Esophagus (tissue), 2 donors: ENCODE results near the gene SMARCB1. TPM values are rescaled to one million over a fixed set of nuclear protein-coding genes. Genes with fewer than 3 reads are reported as not detected.

ENCODE experiments used
- H3K27ac ChIP-seq, 2 donors: one replicate each; pipeline ENCODE4 v1.5.1; 2013; ENCODE audit warnings: low read depth in 2 of 2, mild to moderate bottlenecking in 2 of 2, inconsistent platforms in 1 of 2, low read length in 1 of 2, moderate library complexity in 1 of 2
- H3K27me3 ChIP-seq, 2 donors: one replicate each; pipeline ENCODE4 v1.6.1; 2013; ENCODE audit warnings: low read length in 2 of 2, control low read depth in 1 of 2, mild to moderate bottlenecking in 1 of 2; ENCODE audit not compliant: insufficient read depth in 2 of 2, control insufficient read depth in 1 of 2
- H3K36me3 ChIP-seq, 2 donors: one replicate each; pipeline ENCODE4 v1.6.1; 2013; ENCODE audit warnings: low read length in 1 of 2; ENCODE audit not compliant: control insufficient read depth in 2 of 2, insufficient read depth in 2 of 2
- H3K4me1 ChIP-seq, 2 donors: one replicate each; pipeline ENCODE4 v1.6.1; 2013; ENCODE audit warnings: low read length in 1 of 2; ENCODE audit not compliant: control insufficient read depth in 2 of 2, insufficient read depth in 2 of 2
- H3K4me3 ChIP-seq, 2 donors: one replicate each; pipeline ENCODE4 v1.5.1; 2013; ENCODE audit warnings: low read length in 2 of 2, mild to moderate bottlenecking in 2 of 2, low read depth in 1 of 2, moderate library complexity in 1 of 2
- H3K9me3 ChIP-seq, 2 donors: one replicate each; pipeline ENCODE4 v1.6.1; 2013; ENCODE audit warnings: mild to moderate bottlenecking in 2 of 2, low read depth in 1 of 2, low read length in 1 of 2, moderate library complexity in 1 of 2; ENCODE audit not compliant: control insufficient read depth in 2 of 2, insufficient read depth in 1 of 2
- WGBS, 2 donors: extraction: QIAGEN DNeasy Blood & Tissue Kit; methylation state at CpG; one replicate each; pipeline ENCODE4 v1.1.7; 2013; 5-methylcytosine and 5-hydroxymethylcytosine counted together
- polyA plus RNA-seq, 2 donors: library from polyadenylated mRNA; stranded (reverse); fragments of 200-250 nt; gene quantifications; one replicate each; pipeline ENCODE4 v1.2.3, GENCODE V29; 2013
- donor health status: healthy with polysubstance abuse.
- donor health status: Bipolar disorder and iron deficiency.

SMARCB1 gene
- polyA plus RNA-seq, 2 donors, result 32.1 to 51.6 TPM

DNA sequence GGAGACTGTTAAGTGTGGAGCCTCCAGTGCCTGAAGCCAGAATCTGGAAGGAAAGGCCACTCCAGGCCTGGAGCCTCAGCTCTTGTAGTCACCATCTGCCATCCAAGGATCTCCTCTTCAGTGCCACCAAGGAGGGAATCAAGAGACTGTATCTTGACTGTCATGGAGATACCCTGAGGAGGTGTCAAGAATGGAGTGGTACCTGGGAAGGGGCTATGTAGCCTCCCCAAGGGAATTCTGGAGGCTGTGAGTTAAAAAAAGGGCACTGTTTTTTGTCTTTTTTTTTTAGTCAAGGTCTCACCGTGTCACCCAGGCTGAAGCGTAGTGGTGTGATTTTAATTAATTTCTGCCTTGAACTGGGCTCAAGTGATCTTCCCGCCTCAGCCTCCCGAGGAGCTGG is 27.2 kb upstream of the SMARCB1 start:
- Histone ChIP-seq H3K4me1 (peaks cover 0 to 8% of the 10 kb centered on the region in 2 donors), H3K27ac (no peak overlapping the region), H3K27me3 (no peaks in the 10 kb centered on the region), H3K36me3 (peaks cover 0 to 7% of the 10 kb centered on the region in 2 donors), H3K4me3 (no peak overlapping the region), H3K9me3 (no peaks in the 10 kb centered on the region)
- WGBS, 2 donors, result 95% methylated on average over 4 of the region's 4 CpGs

- H3K9me3 ChIP-seq, result no peaks in the 10 kb centered on the region
- no peak overlapping the region for H3K27ac ChIP-seq
- WGBS, 2 donors, result 79 to 89% methylated on average over 6 of the region's 6 CpGs
- no peaks in the 10 kb centered on the region for H3K27me3 ChIP-seq
- peaks cover 0 to 9% of the 10 kb centered on the region in 2 donors for H3K4me1 ChIP-seq
- peaks cover 0 to 9% of the 10 kb centered on the region in 2 donors for H3K36me3 ChIP-seq
- no peak overlapping the region for H3K4me3 ChIP-seq
Observed at GRCh38 chr22:23760056-23760455, 26.7 kb upstream of the SMARCB1 start.

DNA sequence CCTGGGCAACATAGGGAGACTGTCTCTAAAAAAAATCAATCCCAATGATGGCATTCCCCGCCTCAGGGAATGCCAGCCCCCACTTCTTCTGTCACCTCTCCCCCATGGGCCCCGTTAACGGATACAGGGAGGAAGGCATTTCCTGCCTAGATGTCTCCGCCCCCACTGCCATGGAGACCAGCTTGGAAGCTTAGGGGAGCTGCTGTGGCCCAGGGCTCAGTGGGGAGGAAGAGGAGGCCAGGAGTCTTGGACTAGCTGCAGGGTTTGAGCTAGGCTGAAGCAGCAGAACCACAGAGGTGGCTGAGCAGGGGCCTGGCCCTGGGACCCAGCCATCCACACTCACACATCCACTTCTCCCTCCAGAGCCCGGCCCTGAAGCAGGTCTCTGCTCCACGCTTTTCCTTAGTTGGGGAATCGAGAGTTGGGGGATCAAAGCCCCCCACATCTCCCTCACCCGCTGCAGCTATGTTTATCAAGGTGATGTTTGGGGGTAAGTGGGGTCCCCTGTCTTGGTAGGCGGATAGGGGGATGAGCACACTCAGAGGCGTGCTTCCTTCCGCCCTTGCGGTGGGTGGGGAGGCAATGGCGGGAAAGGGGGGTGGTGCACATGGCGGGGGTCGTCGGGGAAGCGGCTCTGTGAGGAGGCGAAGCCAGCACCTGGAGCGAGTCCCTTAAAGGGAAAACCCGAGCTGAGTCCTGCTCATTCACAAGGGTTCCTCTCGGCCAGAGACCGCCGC is 23.8 kb upstream of the SMARCB1 start, which contains the start of gene C22orf15:
Gene C22orf15, plus strand, starts transcription at position 149 of the 737 bp plus-strand sequence. Its CDS starts 317 bp downstream, at position 466.
- Histone ChIP-seq H3K27me3 (no peaks in the 10 kb centered on the region), H3K9me3 (no peaks in the 10 kb centered on the region), H3K36me3 (peaks cover 0 to 11% of the 10 kb centered on the region in 2 donors), H3K27ac (no peak within 1 kb of the TSS), H3K4me1 (peaks cover 0 to 17% of the 10 kb centered on the region in 2 donors), H3K4me3 (peak within 1 kb of the TSS in 1 of 2 donors; percentile 3)
- 59 to 62% methylated on average over 23 of the region's 23 CpGs for WGBS, 2 donors

GRCh38 chr22:23763579-23763945 is 23.2 kb upstream of the SMARCB1 start:
- H3K4me3 ChIP-seq, result peak overlapping the region in 1 of 2 donors; percentile 3

DNA sequence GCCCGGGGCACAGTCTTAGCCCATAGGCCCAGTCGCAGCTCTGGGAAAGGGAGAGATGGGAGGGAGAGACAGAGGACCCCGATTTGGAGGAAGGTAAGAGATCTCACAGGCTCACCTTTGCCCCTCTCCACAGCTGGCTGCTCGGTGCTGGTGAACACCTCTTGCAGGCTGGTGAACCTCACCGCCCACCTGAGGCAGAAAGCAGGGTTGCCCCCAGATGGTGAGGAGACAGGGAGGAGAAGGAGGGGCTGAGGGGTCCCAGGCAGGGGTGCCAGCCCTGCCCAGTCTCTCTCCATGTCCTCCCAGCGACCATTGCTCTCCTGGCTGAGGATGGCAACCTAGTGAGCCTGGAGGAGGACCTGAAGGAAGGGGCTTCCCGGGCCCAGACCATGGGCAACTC is 22.8 kb upstream of the SMARCB1 start:
- no peak overlapping the region for H3K27ac ChIP-seq
- peaks cover 0 to 11% of the 10 kb centered on the region in 2 donors for H3K36me3 ChIP-seq
- H3K4me1 ChIP-seq, result peaks cover 0 to 17% of the 10 kb centered on the region in 2 donors
- 61 to 70% methylated on average over 7 of the region's 7 CpGs for WGBS, 2 donors
- no peaks in the 10 kb centered on the region for H3K9me3 ChIP-seq
- H3K27me3 ChIP-seq, result no peaks in the 10 kb centered on the region
- no peak overlapping the region for H3K4me3 ChIP-seq

More at GRCh38 chr22:23763579-23763945, 23.2 kb upstream of the SMARCB1 start:
- Histone ChIP-seq H3K36me3 (peaks cover 0 to 11% of the 10 kb centered on the region in 2 donors), H3K27me3 (no peaks in the 10 kb centered on the region), H3K27ac (no peak overlapping the region), H3K4me1 (peaks cover 0 to 17% of the 10 kb centered on the region in 2 donors), H3K9me3 (no peaks in the 10 kb centered on the region)
- WGBS, 2 donors, result 43 to 61% methylated on average over 17 of the region's 17 CpGs

DNA sequence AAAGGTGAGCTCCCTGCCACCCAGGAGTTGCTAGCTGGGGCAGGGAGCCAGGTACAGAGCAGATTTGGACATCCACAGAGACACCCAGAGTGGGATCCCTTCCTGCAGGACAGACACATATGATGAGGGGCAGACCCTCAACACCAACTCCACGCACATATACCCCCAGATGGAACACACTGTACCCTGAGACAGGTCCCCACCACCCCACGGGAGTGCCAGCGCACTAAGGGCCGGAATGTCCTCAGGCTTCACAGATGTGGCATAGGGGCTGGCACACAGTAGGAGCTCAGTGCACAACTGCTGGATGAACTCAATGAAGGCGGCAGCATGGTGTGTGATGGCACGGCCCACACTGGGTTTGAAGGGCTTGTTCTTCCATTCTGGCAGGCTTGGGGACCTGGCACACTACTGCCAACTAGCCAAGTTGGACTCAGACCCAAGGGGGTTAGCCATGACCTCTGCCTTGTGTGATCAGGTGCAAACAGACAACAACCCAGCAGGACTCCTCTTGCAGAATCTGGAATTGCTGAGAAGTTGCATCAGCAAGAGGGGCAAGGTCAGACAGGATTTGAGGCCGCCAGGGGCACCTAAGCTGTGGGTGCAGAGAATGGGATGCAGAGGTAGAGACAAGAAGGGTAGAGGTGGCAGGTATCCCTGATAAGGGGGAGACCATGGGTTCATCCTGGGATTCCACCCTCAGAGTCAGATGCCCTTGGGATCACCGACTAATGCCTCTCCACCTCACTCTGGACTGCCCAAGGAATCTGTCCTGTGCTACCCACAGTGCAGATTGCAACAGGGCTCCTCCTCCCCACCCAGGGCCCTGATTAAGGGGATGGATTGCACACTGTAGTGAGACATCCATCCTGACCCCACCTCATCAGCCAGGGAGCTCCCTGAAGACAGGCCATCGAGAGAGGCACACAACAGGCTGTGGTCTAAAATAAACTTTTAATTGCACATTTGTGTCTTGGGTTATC is 21.6 kb upstream of the SMARCB1 start:
- Histone ChIP-seq H3K9me3 (no peaks in the 10 kb centered on the region), H3K27me3 (no peaks in the 10 kb centered on the region), H3K4me1 (peaks cover 2 to 17% of the 10 kb centered on the region in 2 donors), H3K36me3 (peaks cover 0 to 11% of the 10 kb centered on the region in 2 donors), H3K4me3 (no peak overlapping the region), H3K27ac (no peak overlapping the region)
- WGBS, 2 donors, result 89 to 92% methylated on average over 9 of the region's 9 CpGs

- peaks cover 3 to 20% of the 10 kb centered on the region in 2 donors for H3K4me1 ChIP-seq
- peak overlapping the region; percentile 79 to 87 for H3K4me3 ChIP-seq
- H3K27me3 ChIP-seq, result no peaks in the 10 kb centered on the region
- H3K9me3 ChIP-seq, result no peaks in the 10 kb centered on the region
- 5% methylated on average over 26 to 27 of the region's 27 CpGs for WGBS, 2 donors
- H3K27ac ChIP-seq, result peak overlapping the region; percentile 68 to 78
- H3K36me3 ChIP-seq, result peaks cover 0 to 11% of the 10 kb centered on the region in 2 donors
Observed at GRCh38 chr22:23767303-23767672, 19.5 kb upstream of the SMARCB1 start.

- peaks cover 6 to 21% of the 10 kb centered on the region in 2 donors for H3K4me1 ChIP-seq
- no peaks in the 10 kb centered on the region for H3K9me3 ChIP-seq
- peaks cover 0 to 11% of the 10 kb centered on the region in 2 donors for H3K36me3 ChIP-seq
- H3K27me3 ChIP-seq, result no peaks in the 10 kb centered on the region
- WGBS, 2 donors, result 1 to 2% methylated on average over 57 to 63 of the region's 63 CpGs
- peak within 1 kb of the TSS; percentile 79 to 87 for H3K4me3 ChIP-seq
- peak within 1 kb of the TSS; percentile 68 to 78 for H3K27ac ChIP-seq
Observed at GRCh38 chr22:23767673-23768548, 18.9 kb upstream of the SMARCB1 start, which contains the start of gene CHCHD10. CHCHD10 (minus strand) TSS chr22:23767972; CDS start chr22:23767874, 98 bp downstream.
